K562 (cell line): ENCODE data around the gene DNAH17. TPM values are rescaled to one million over a fixed set of nuclear protein-coding genes. Genes with fewer than 3 reads are reported as not detected.
A peak's percentile ranks its signal among the peaks of the same experiment; 100 is the strongest.

Source experiments
- ATAC-seq: fragments of 200-7000 bp; cut with Tn5 transposase; 3 replicates; pipeline ENCODE4 v1.9.1; 2020; ENCODE audit warnings: moderate library complexity
- BruUV-seq: library from RNA; stranded (reverse); fragments of 400-500 nt; replicated peaks from 2 replicates; lab custom pipeline; 2021; lab: Mats Ljungman, UMichigan
- CTCF ChIA-PET: fragments of 300-600 bp; formaldehyde crosslinking; extraction: SDS; loops from one replicate; lab custom pipeline; 2021; ENCODE audit warnings: low intra/inter-chr PET ratio; lab: Yijun Ruan, JAX
- POLR2A ChIA-PET: fragments of 300-600, 350-650 bp; sonication (Branson Sonifier 250); formaldehyde crosslinking; extraction: SDS; loops from one replicate; lab custom pipeline; 2021; ENCODE audit warnings: antibody characterized with exemption, inconsistent platforms; lab: Yijun Ruan, JAX
- DNase-seq, 4 experiments: peaks; one replicate each; pipeline versions ENCODE4 v3.0.0 to v3.0.0-alpha.2; 2011 to 2018; ENCODE audit warnings: low spot score in 3 of 4, mixed read lengths in 3 of 4; ENCODE audit errors: extremely low read depth in 1 of 4
- FAIRE-seq: peaks from 2 replicates; lab custom pipeline; 2011; peaks lifted over from hg19 to GRCh38; lab: Jason Lieb, UNC
- H2AFZ ChIP-seq: 2 replicates; pipeline ENCODE4 v1.6.0; 2011; ENCODE audit warnings: low read depth, low read length, control low read depth, inconsistent platforms
- H3K27ac ChIP-seq: fragments of 200-600 bp; 3 replicates; pipeline ENCODE4 v1.8.0; 2011; ENCODE audit warnings: low read depth, mild to moderate bottlenecking, control low read depth, inconsistent platforms, low read length, moderate library complexity, mixed read lengths; ENCODE audit errors: extremely low read depth
- H3K27me3 ChIP-seq, 2 experiments: fragments of 300-600 bp in 1 of 2; 2 replicates in 1 of 2; 3 replicates in 1 of 2; pipeline versions ENCODE4 v1.6.0 to v1.8.0; 2011; ENCODE audit warnings: inconsistent platforms in 2 of 2, low read length in 2 of 2, mild to moderate bottlenecking in 1 of 2, mixed read lengths in 1 of 2, moderate library complexity in 1 of 2; ENCODE audit not compliant: control insufficient read depth in 2 of 2, insufficient read depth in 2 of 2
- H3K36me3 ChIP-seq: fragments of 300-600 bp; 3 replicates; pipeline ENCODE4 v1.8.0; 2011; ENCODE audit warnings: mild to moderate bottlenecking, low read length, inconsistent platforms; ENCODE audit not compliant: control insufficient read depth, insufficient read depth
- H3K4me1 ChIP-seq, 2 experiments: fragments of 200-600 bp in 1 of 2; replicated peaks in 1 of 2; 2 replicates in 1 of 2; 3 replicates in 1 of 2; pipeline versions ENCODE4 v1.5.1 to v1.8.0; 2011; ENCODE audit warnings: inconsistent platforms in 2 of 2, low read length in 2 of 2, mild to moderate bottlenecking in 1 of 2, mixed read lengths in 1 of 2, moderate library complexity in 1 of 2; ENCODE audit not compliant: control insufficient read depth in 2 of 2, insufficient read depth in 2 of 2
- H3K4me2 ChIP-seq: 2 replicates; pipeline ENCODE4 v1.6.1; 2011; ENCODE audit warnings: low read length, control low read depth, inconsistent platforms, mixed read lengths; ENCODE audit not compliant: insufficient read depth
- H3K4me3 ChIP-seq: fragments of 200-600 bp; sonication (generic), shearing (Covaris generic); 2 replicates; pipeline ENCODE4 v1.5.1; 2016; ENCODE audit warnings: control low read depth, inconsistent platforms
- H3K79me2 ChIP-seq: fragments of 200-600 bp; 3 replicates; pipeline ENCODE4 v1.8.0; 2011; ENCODE audit warnings: low read length, inconsistent platforms; ENCODE audit not compliant: control insufficient read depth, insufficient read depth
- H3K9ac ChIP-seq, 2 experiments: 2 replicates each; pipeline versions ENCODE4 v1.6.0 to v1.6.1; 2011; ENCODE audit warnings: low read depth in 2 of 2, low read length in 2 of 2, control low read depth in 1 of 2, inconsistent platforms in 1 of 2, mild to moderate bottlenecking in 1 of 2, mixed read lengths in 1 of 2; ENCODE audit not compliant: insufficient read depth in 1 of 2
- H3K9me1 ChIP-seq: one replicate; pipeline ENCODE4 v1.6.0; 2011; ENCODE audit warnings: inconsistent platforms, mild to moderate bottlenecking, low read length, moderate library complexity; ENCODE audit not compliant: control insufficient read depth, insufficient read depth
- H3K9me3 ChIP-seq: replicated peaks from 2 replicates; pipeline ENCODE4 v1.5.1; 2011; ENCODE audit warnings: low read depth, low read length, inconsistent platforms; ENCODE audit not compliant: control insufficient read depth, insufficient read depth
- H4K20me1 ChIP-seq: replicated peaks from 2 replicates; pipeline ENCODE4 v1.6.1; 2011; ENCODE audit warnings: low read length, inconsistent platforms, mixed read lengths; ENCODE audit not compliant: control insufficient read depth, insufficient read depth
- CEBPB ChIP-seq: fragments of 450-650 bp; IDR thresholded peaks from 2 replicates; pipeline ENCODE4 v1.6.1; 2016; ENCODE audit warnings: missing genetic modification characterization, missing compliant biosample characterization
- IFI16 ChIP-seq: fragments of 250-450 bp; sonication (Bioruptor Pico); IDR thresholded peaks from 2 replicates; pipeline ENCODE4 v2.1.2; 2022; ENCODE audit warnings: mild to moderate bottlenecking, inconsistent platforms
- POLR2G ChIP-seq: fragments of 200-400 bp; formaldehyde crosslinking; IDR thresholded peaks from 2 replicates; pipeline ENCODE4 v1.6.1; 2017; ENCODE audit warnings: low read depth, mild to moderate bottlenecking, antibody characterized with exemption, low read length, moderate library complexity
- RAD21 ChIP-seq, 2 experiments: fragments of 250-450 bp in 1 of 2; fragments of 450-650 bp in 1 of 2; sonication (Bioruptor Pico) in 1 of 2; formaldehyde crosslinking in 1 of 2; IDR thresholded peaks in 1 of 2; conservative IDR thresholded peaks in 1 of 2; 2 replicates each; pipeline versions ENCODE4 v1.4.0 to v1.8.0; 2020 to 2022; ENCODE audit warnings: mild to moderate bottlenecking in 2 of 2, moderate library complexity in 1 of 2
- RERE ChIP-seq: sonication (generic); formaldehyde crosslinking; IDR thresholded peaks from 2 replicates; pipeline ENCODE4 v1.8.0; 2023; ENCODE audit warnings: missing genetic modification reagents, mild to moderate bottlenecking, borderline replicate concordance
- TGIF2 ChIP-seq: sonication (generic); formaldehyde crosslinking; IDR thresholded peaks from 2 replicates; pipeline ENCODE4 v1.8.1; 2022; ENCODE audit warnings: mild to moderate bottlenecking, missing genetic modification reagents, moderate library complexity
- ZNF583 ChIP-seq: fragments of 250-450 bp; sonication (Bioruptor Pico); IDR thresholded peaks from 2 replicates; pipeline ENCODE4 v1.4.0; 2020
- WGBS: fragments of 100-300 bp; shearing (Covaris generic); methylation state at CpG from one replicate; pipeline ENCODE4 v1.1.6; 2016; ENCODE audit warnings: low coverage, mixed read lengths; ENCODE audit not compliant: insufficient coverage; ENCODE audit errors: missing lambda C conversion rate; 5-methylcytosine and 5-hydroxymethylcytosine counted together
- in situ Hi-C: fragments of 300-500 bp; cut with MboI; formaldehyde crosslinking; loops from 4 replicates; pipeline ENCODE4 v1.15.0; 2018; ENCODE audit warnings: inconsistent platforms, mixed read lengths
- intact Hi-C: fragments of 100-400 bp; cut with micrococcal nuclease; formaldehyde crosslinking; loops from 2 replicates; pipeline ENCODE4 v1.14.2; 2022
- polyA plus RNA-seq, 8 experiments: library from polyadenylated mRNA; depleted of rRNA in 4 of 8; stranded (reverse) in 5 of 8; unstranded in 3 of 8; fragments of >200 nt; fragmentation: Nextera tagmentation in 2 of 8; fragmentation: Illumina TruSeq in 1 of 8; extraction: Ambion mirVana in 2 of 8; extraction: Trizol in 1 of 8; gene quantifications; 2 replicates each; pipeline versions ENCODE4 v1.2.1 to v1.2.3, GENCODE V29; 2011 to 2014; ENCODE audit warnings: inconsistent platforms in 1 of 8, missing spikeins in 1 of 8
- total RNA-seq, 7 experiments: library from RNA; depleted of rRNA in 6 of 7; stranded (reverse); fragments of >200 nt in 6 of 7; fragmentation: Illumina TruSeq in 2 of 7; extraction: Trizol in 2 of 7; gene quantifications; 2 replicates each; pipeline versions ENCODE4 v1.2.1 to v1.2.3, GENCODE V29; 2011 to 2021; ENCODE audit warnings: low replicate concordance in 1 of 7

The DNAH17 gene
- total and polyA plus RNA-seq, 9 of the 15 experiments (the other 6 are each of a cell fraction or from before 2014, with no cell fraction given), result under 0.01 to 0.06 (median 0.03) TPM; not detected in 5

GRCh38 chr17:78406396-78406795 is 170.8 kb downstream of the DNAH17 start:
- no peak overlapping the region for H3K4me2 ChIP-seq
- WGBS, result 93% methylated on average over 6 of the region's 6 CpGs
- peaks cover 19% of the 10 kb centered on the region for H3K79me2 ChIP-seq
- no peak overlapping the region for H2AFZ ChIP-seq
- FAIRE-seq (no peak), ATAC-seq (no peak), DNase-seq (no peak)
- no peak overlapping the region for H3K4me3 ChIP-seq
- no peaks in the 10 kb centered on the region for H3K27me3 ChIP-seq
- H4K20me1 ChIP-seq, result peaks cover 37% of the 10 kb centered on the region
- no peaks in the 10 kb centered on the region for H3K9me1 ChIP-seq
- peaks cover 10 to 12% of the 10 kb centered on the region in 2 experiments for H3K4me1 ChIP-seq
- no peak for TF ChIP-seq IFI16
- TF ChIP-seq RAD21 (CRISPR knock-in tag; conservative IDR thresholded peaks at IDR 0.05 in 1 of 2, IDR thresholded peaks at IDR 0.05 in 1 of 2), result no peak
- no peak for TF ChIP-seq ZNF583 (CRISPR knock-in tag)
- TF ChIP-seq CEBPB (tag), result no peak
- TF ChIP-seq TGIF2 (CRISPR knock-in tag), result no peak
- 0 out of 2 replicates have a peak, but pooled peaks have one; percentile 27 for TF ChIP-seq POLR2G
- no peak for TF ChIP-seq RERE
- BruUV-seq, result no TSS peak
- in situ Hi-C loops (no loop called here), intact Hi-C loops (no loop called here)
- H3K9me3 ChIP-seq, result no peaks in the 10 kb centered on the region
- H3K27ac ChIP-seq, result no peak overlapping the region
- ChIA-PET POLR2A (interaction anchor here (1.0 to 1.4 kb wide), 3 partner anchors 10 to 28 kb away, joined by 3 to 5 read pairs (median 5); partner anchors contain the start of gene PGS1), CTCF (no interaction called here)
- H3K9ac ChIP-seq, result peak overlapping the region in 1 of 2 experiments; percentile 31; a peak in 1 of 4 replicates
- H3K36me3 ChIP-seq, result peaks cover 78% of the 10 kb centered on the region; the same call in 2 of the 3 replicates
